ENCODE data around the gene MPIG6B. TPM values are rescaled to one million over a fixed set of nuclear protein-coding genes. Genes with fewer than 3 reads are reported as not detected.

The MPIG6B gene
- total RNA-seq, 2 experiments from 2014 or later = not detected

DNA sequence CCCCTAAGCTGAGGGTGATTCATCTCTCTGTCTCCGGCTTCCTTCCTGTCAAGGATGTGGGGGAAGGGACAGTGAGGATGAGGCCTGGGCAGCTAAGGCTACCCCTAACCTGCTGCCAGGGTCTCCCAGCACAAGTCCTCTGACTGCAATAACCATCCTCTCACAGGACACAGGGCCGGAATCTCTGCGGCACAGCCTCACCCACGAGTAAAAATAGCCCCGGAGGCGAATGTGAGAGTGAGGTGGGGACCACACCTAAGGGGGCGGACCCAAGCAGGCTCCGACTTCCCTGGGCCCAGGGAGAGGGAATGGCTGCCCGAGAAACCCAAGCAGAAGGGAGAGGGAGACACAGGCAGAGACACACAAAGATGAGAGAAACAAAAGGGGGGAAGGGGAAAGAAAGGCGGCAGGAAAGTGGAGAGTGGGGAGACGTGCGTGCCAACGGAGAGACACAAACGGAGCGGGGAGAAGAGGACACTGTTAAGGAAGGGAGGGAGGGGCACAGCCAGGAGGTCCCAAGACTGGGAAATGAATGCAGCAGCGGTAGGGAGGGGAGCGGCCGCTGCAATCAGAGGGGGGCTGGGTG is 11.7 kb downstream of the MPIG6B start:
- POLR2A ChIA-PET = interaction anchor here (0.6 to 3.0 kb wide), 7 partner anchors 49 to 194 kb away, joined by 3 to 15 read pairs (median 3); partner anchors contain the start of genes DDX39B, HSPA1B and LSM2
- Mint-ChIP-seq H3K27ac (peak overlapping the region; percentile 88), H3K27me3 (no peaks in the 10 kb centered on the region), H3K4me3 (peak overlapping the region; percentile 98), H3K4me1 (ENCODE audit: low read depth) (peaks cover 65% of the 10 kb centered on the region), H3K9me3 (no peaks in the 10 kb centered on the region), H3K36me3 (peaks cover 50% of the 10 kb centered on the region)
- CTCF ChIA-PET = interaction anchor here (1.3 to 8.1 kb wide), 4 partner anchors 36 to 95 kb away, joined by 3 to 67 read pairs (median 7); partner anchors contain the start of gene LY6G5C
- DNase-seq = peak; percentile 76
- intact Hi-C loops (cut with micrococcal nuclease) = loop anchor here (5.0 to 10.0 kb wide), 4 partner anchors 188 to 1170 kb away; partner anchors contain the start of genes ATP6V1G2, DXO, NFKBIL1 and PSMB8

- POLR2A ChIA-PET = interaction anchor here (0.6 to 3.4 kb wide), 8 partner anchors 10 to 94 kb away, joined by 3 to 15 read pairs (median 3); partner anchors contain the start of genes GPANK1 and HSPA1B
Measured at GRCh38 chr6:31736021-31736767, 13.0 kb downstream of the MPIG6B start, which contains the start of gene CLIC1. TSS of gene CLIC1 (minus strand) at chr6:31736530. CDS start at chr6:31736300, 230 bp downstream.

DNA sequence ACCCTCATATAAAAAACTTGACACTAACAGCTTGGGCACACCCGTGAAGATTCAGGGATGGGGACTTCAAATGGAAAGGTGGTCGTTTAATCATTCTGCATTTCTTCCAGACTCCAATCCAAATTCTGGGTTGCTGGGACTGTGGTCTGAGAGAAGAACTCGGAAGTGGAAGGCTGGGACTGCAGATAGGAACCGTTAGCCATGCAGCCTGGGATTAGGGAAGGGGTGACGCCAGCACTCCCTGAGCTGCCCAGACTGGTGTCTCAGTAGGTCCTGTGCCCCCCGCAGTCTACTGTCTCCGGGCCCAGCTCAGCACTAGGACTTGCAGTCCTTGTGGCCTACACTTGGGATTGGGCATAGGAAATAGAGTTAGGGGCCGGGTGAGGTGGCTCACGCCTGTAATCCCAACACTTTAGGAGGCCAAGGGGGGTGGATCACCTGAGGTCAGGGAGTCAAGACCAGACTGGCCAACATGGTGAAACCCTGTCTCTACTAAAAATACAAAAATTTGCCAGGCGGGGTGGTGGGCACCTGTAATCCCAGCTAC is 13.7 kb downstream of the MPIG6B start:
- H3K4me1 Mint-ChIP-seq (ENCODE audit: low read depth) = peaks cover 66% of the 10 kb centered on the region
- POLR2A ChIA-PET = interaction anchor here (0.7 to 3.4 kb wide), 6 partner anchors 76 to 99 kb away, joined by 3 to 15 read pairs (median 8); partner anchors contain the start of genes HSPA1A, HSPA1B and HSPA1L
- no peak for DNase-seq
- no peaks in the 10 kb centered on the region for H3K27me3 Mint-ChIP-seq
- peak overlapping the region; percentile 98 for H3K4me3 Mint-ChIP-seq
- peak overlapping the region; percentile 88 for H3K27ac Mint-ChIP-seq
- no peaks in the 10 kb centered on the region for H3K9me3 Mint-ChIP-seq
- intact Hi-C loops (cut with micrococcal nuclease) = loop anchor here (5.0 to 10.0 kb wide), 4 partner anchors 190 to 1172 kb away; partner anchors contain the start of genes ATP6V1G2, DXO, NFKBIL1 and PSMB8
- CTCF ChIA-PET = interaction anchor here (1.1 to 8.1 kb wide), 8 partner anchors 34 to 94 kb away, joined by 3 to 67 read pairs (median 7); no protein-coding TSS in a partner anchor
- H3K36me3 Mint-ChIP-seq = peaks cover 55% of the 10 kb centered on the region

More at GRCh38 chr6:31736021-31736767, 13.0 kb downstream of the MPIG6B start, which contains the start of gene CLIC1:
- peaks cover 52% of the 10 kb centered on the region for H3K36me3 Mint-ChIP-seq
- intact Hi-C loops (cut with micrococcal nuclease) = loop anchor here (5.0 to 10.0 kb wide), 4 partner anchors 189 to 1171 kb away; partner anchors contain the start of genes ATP6V1G2, DXO, NFKBIL1 and PSMB8
- peak within 1 kb of the TSS; percentile 98 for H3K4me3 Mint-ChIP-seq
- peak within 1 kb of the TSS; percentile 88 for H3K27ac Mint-ChIP-seq
- DNase-seq = peak; percentile 91
- H3K27me3 Mint-ChIP-seq = no peaks in the 10 kb centered on the region
- no peaks in the 10 kb centered on the region for H3K9me3 Mint-ChIP-seq
- CTCF ChIA-PET = interaction anchor here (1.1 to 8.1 kb wide), 4 partner anchors 35 to 94 kb away, joined by 3 to 67 read pairs (median 7); no protein-coding TSS in a partner anchor
- peaks cover 64% of the 10 kb centered on the region for H3K4me1 Mint-ChIP-seq (ENCODE audit: low read depth)

- CTCF ChIA-PET = interaction anchor here (0.6 to 8.1 kb wide), 14 partner anchors 8 to 186 kb away, joined by 3 to 67 read pairs (median 8); partner anchors contain the start of genes DDAH2, GPANK1, LSM2 and VARS1
- Mint-ChIP-seq H3K36me3 (peaks cover 52% of the 10 kb centered on the region), H3K27me3 (no peaks in the 10 kb centered on the region), H3K27ac (peak overlapping the region; percentile 88), H3K4me3 (peak overlapping the region; percentile 98), H3K9me3 (no peaks in the 10 kb centered on the region), H3K4me1 (ENCODE audit: low read depth) (peaks cover 63% of the 10 kb centered on the region)
- POLR2A ChIA-PET = interaction anchor here (0.8 to 3.4 kb wide), 11 partner anchors 8 to 1234 kb away, joined by 3 to 15 read pairs (median 6); partner anchors contain the start of genes ABHD16A, ATF6B, DDAH2 and HSPA1A
- intact Hi-C loops (cut with micrococcal nuclease) = loop anchor here (5.0 to 10.0 kb wide), 4 partner anchors 190 to 1173 kb away; partner anchors contain the start of genes ATP6V1G2, DXO, NFKBIL1 and PSMB8
- peak; percentile 42 for DNase-seq
Measured at GRCh38 chr6:31737315-31737990, 14.3 kb downstream of the MPIG6B start.

GRCh38 chr6:31737991-31738979 is 15.1 kb downstream of the MPIG6B start:
- POLR2A ChIA-PET = interaction anchor here (0.7 to 3.4 kb wide), 16 partner anchors 9 to 1233 kb away, joined by 3 to 15 read pairs (median 4); partner anchors contain the start of genes ABHD16A, ATF6B, DDAH2 and HSPA1A
- intact Hi-C loops (cut with micrococcal nuclease) = loop anchor here (1.0 to 10.0 kb wide), 12 partner anchors 31 to 1173 kb away; partner anchors contain the start of genes ABHD16A, ATP6V1G2, BAG6 and DXO
- H3K36me3 Mint-ChIP-seq = peaks cover 56% of the 10 kb centered on the region

DNA sequence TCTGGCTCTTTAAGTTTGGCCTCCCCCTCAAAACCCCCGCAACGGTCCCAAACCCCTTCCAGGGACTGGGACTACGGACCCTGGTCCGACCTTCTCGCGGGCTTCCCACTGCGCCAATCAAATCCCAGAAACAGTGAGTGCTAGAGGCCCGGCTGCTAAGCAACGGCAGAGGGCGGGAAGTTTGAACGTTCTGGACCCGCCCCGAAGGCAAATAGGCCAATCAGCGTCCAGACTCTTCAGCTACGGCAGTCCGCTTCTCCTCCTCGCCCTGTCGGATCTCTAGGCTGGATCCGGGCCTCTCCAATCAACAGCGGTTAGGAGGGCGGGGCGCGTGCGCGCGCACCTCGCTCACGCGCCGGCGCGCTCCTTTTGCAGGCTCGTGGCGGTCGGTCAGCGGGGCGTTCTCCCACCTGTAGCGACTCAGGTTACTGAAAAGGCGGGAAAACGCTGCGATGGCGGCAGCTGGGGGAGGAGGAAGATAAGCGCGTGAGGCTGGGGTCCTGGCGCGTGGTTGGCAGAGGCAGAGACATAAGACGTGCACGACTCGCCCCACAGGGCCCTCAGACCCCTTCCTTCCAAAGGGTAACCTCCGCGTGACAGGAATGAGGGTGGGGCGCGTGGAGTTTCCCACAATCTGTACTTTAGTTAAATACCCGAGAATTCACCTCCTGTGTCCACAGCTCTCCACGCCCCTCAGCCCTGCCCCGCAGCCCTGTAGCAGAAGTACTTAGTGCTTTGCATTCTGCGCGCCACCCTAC is 16.6 kb downstream of the MPIG6B start, which contains the start of gene MSH5:
TSS of gene MSH5 (plus strand) at position 367 of the 758 bp plus-strand sequence. CDS start 462 bp downstream, outside the sequence.
- ChIA-PET POLR2A (interaction anchor here (0.6 to 3.4 kb wide), 25 partner anchors 9 to 1105 kb away, joined by 3 to 15 read pairs (median 3); partner anchors contain the start of genes ABHD16A, CSNK2B, DDAH2 and DDX39B), CTCF (interaction anchor here (0.6 to 8.1 kb wide), 9 partner anchors 10 to 150 kb away, joined by 3 to 67 read pairs (median 14); partner anchors contain the start of genes DDAH2, LY6G5C and VARS1)
- DNase-seq = peak; percentile 99
- Mint-ChIP-seq H3K27ac (peak within 1 kb of the TSS; percentile 91), H3K9me3 (no peaks in the 10 kb centered on the region), H3K27me3 (no peaks in the 10 kb centered on the region), H3K4me3 (peak within 1 kb of the TSS; percentile 94), H3K4me1 (ENCODE audit: low read depth) (peaks cover 48% of the 10 kb centered on the region), H3K36me3 (peaks cover 48% of the 10 kb centered on the region)
- intact Hi-C loops (cut with micrococcal nuclease) = loop anchor here (2.0 to 10.0 kb wide), 9 partner anchors 29 to 1175 kb away; partner anchors contain the start of genes ATP6V1G2, DXO, GPANK1 and HSPA1B

More at GRCh38 chr6:31737991-31738979, 15.1 kb downstream of the MPIG6B start:
- H3K27me3 Mint-ChIP-seq = no peaks in the 10 kb centered on the region
- peak overlapping the region; percentile 98 for H3K4me3 Mint-ChIP-seq
- H3K27ac Mint-ChIP-seq = peak overlapping the region; percentile 88
- no peaks in the 10 kb centered on the region for H3K9me3 Mint-ChIP-seq
- peaks cover 61% of the 10 kb centered on the region for H3K4me1 Mint-ChIP-seq (ENCODE audit: low read depth)
- peak; percentile 83 for DNase-seq
- CTCF ChIA-PET = interaction anchor here (0.6 to 8.1 kb wide), 18 partner anchors 9 to 187 kb away, joined by 3 to 67 read pairs (median 4); partner anchors contain the start of genes DDAH2, GPANK1, HSPA1A and HSPA1B

GRCh38 chr6:31740397-31741223 is 17.4 kb downstream of the MPIG6B start:
- Mint-ChIP-seq H3K27me3 (no peaks in the 10 kb centered on the region), H3K27ac (peak overlapping the region; percentile 91), H3K36me3 (peaks cover 49% of the 10 kb centered on the region), H3K4me1 (ENCODE audit: low read depth) (peaks cover 48% of the 10 kb centered on the region), H3K4me3 (peak overlapping the region; percentile 94), H3K9me3 (no peaks in the 10 kb centered on the region)
- ChIA-PET CTCF (interaction anchor here (1.2 to 8.1 kb wide), 6 partner anchors 11 to 86 kb away, joined by 3 to 67 read pairs (median 13); partner anchors contain the start of genes DDAH2, LY6G5C and VARS1), POLR2A (interaction anchor here (0.7 to 2.1 kb wide), 17 partner anchors 9 to 388 kb away, joined by 3 to 7 read pairs (median 3); partner anchors contain the start of genes ABHD16A, DDAH2, DDX39B and EHMT2)
- intact Hi-C loops (cut with micrococcal nuclease) = no loop called here
- peak; percentile 56 for DNase-seq

DNA sequence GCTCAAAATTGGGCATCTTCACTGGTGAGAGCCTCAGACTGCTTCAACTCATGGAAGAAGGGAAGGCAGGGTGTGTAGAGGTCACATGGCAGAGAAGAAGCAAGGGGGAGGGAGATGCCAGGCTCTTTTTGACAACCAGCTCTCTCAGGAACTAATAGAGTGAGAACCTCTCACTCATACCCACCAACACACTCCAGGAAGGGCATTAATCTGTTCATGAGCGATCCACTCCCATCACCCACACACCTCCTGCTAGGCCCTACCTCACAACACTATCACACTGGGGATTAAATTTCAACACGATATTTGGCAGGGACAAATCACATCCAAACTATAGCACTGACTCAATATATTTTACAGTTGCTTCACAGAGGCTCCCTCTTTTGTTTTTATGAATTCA is 18.6 kb downstream of the MPIG6B start:
- Mint-ChIP-seq H3K27me3 (no peaks in the 10 kb centered on the region), H3K27ac (no peak overlapping the region), H3K9me3 (no peaks in the 10 kb centered on the region), H3K4me3 (peak overlapping the region; percentile 94), H3K36me3 (peaks cover 46% of the 10 kb centered on the region), H3K4me1 (ENCODE audit: low read depth) (peaks cover 45% of the 10 kb centered on the region)
- intact Hi-C loops (cut with micrococcal nuclease) = no loop called here
- CTCF ChIA-PET = interaction anchor here (1.5 to 8.1 kb wide), 3 partner anchors 12 to 85 kb away, joined by 4 to 67 read pairs (median 40); partner anchors contain the start of gene DDAH2
- DNase-seq = no peak
- POLR2A ChIA-PET = interaction anchor here (1.3 kb wide), 1 partner anchor 86 kb away, joined by 5 read pairs; the partner anchor contains the start of gene HSPA1B
